GM12865 (cell line): Measurements from ENCODE around the gene TFDP2.
"Not testable (repeated sequence)": the region's sequence is repeated elsewhere in the genome, so short reads cannot be mapped to it uniquely, and the experiment has no call there.

Experiments
- DNase-seq: peaks from one replicate; pipeline ENCODE4 v3.0.0; 2010; ENCODE audit warnings: low read depth
- H3K4me3 ChIP-seq: 2 replicates; pipeline ENCODE4 v1.5.1; 2011; ENCODE audit warnings: mild to moderate bottlenecking, low read depth, low read length, control low read depth
- CTCF ChIP-seq: IDR thresholded peaks from 2 replicates; pipeline ENCODE4 v1.5.1; 2011; ENCODE audit warnings: low read length, control low read depth, low read depth, inconsistent platforms; ENCODE audit not compliant: insufficient read depth; ENCODE audit errors: missing control alignments

TFDP2 gene

GRCh38 chr3:142105991-142106390 is 43.4 kb downstream of the TFDP2 start:
- DNase-seq, result no peak
- H3K4me3 ChIP-seq, result no peak overlapping the region
- no peak for TF ChIP-seq CTCF

DNA sequence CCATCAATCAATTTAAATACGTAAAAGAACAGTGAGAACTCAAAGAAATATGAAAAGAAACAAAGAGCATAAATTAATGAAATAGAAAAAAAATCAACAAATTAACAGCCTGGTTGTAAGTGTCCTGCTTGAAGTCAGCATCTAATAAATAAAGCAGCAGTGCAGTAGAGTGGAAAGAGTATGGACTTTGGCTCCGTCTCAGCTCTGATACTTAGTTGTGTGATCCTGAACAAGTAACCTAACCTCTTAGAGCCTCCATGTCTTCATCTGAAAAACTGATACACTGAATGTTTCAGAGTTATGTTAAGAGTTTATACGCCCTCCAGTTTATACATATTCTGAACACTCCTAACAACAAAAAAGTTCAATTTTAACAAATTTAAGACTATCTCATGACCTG is 44.6 kb downstream of the TFDP2 start:
- no peak for TF ChIP-seq CTCF
- no peak overlapping the region for H3K4me3 ChIP-seq
- DNase-seq, result no peak

DNA sequence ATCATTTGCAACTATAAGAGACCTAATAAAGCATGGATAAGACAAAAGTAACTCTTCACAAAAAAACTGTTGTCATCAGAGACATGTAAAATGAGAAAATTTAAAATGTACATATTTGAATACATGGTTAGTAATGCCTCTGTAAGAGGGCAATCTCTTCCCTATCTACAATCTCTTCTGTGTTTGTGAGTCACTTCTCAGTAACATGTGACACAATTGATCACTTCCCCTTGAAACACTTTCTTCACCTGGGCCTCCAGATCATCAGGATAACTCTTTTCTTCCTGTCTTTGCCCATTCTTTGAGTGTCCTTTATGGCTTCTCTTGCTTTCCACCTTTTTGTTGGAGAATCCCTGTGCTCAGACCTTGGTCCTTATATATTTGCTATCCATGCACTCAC is 50.4 kb downstream of the TFDP2 start:
- no peak for DNase-seq
- no peak for TF ChIP-seq CTCF

DNA sequence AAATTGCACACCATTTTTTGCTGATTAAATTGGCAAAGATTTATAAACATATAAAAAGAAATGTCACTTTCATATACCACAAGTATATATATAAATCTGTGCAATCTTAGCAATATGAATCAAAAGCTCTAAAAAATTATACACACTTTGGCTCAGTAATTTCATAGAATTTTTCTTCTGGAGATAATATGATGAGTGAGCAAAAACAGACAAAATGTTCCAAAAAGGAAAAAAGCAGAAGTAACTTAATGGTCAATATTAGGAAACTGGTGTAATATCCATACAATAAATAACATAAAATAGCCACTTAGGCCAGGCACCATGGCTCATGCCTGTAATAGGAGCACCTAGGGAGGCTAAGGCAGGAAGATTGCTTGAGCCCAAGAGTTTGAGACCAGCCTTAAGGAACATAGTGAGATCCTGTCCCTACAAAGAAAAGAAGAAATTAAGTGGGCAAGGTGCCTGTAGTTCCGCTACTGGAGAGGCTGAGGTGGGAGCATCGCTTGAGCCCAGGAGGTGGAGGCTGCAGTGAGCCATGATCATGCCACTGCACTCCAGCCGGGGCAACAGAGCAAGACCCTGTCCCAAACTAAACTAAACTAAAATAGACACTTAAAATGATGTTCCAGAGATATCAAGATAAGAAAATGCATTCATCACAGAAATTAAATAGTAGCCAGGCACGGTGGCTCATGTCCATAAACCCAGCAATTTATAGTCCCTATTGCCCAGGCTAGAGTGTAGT is 52.1 kb downstream of the TFDP2 start:
- no peak overlapping the region for H3K4me3 ChIP-seq
- TF ChIP-seq CTCF, result no peak
- no peak for DNase-seq

More for the DNA sequence above, 50.4 kb downstream of the TFDP2 start:
- H3K4me3 ChIP-seq, result no peak overlapping the region

DNA sequence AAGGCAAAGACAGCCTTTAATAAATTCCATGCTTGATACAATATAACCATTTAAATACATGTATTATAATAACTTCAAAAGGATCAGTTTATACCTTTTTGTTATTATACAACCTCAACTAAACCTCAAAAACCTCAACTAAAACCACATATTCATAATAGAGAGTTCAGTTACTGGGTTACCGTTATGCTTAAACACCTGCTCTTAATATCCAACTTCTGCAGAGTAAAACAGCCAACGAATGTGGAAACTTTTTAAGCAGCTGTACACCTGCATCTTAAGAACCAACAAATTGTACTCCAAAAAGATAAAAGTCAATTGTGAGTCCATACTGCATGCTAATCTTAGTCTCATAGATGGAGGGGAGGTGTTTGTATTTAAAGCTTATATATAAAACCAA is 53.5 kb downstream of the TFDP2 start:
- no peak overlapping the region for H3K4me3 ChIP-seq
- no peak for DNase-seq
- no peak for TF ChIP-seq CTCF

- not testable (repeated sequence) for DNase-seq, H3K4me3 ChIP-seq
Observed at GRCh38 chr3:142088925-142089324, 60.4 kb downstream of the TFDP2 start.

DNA sequence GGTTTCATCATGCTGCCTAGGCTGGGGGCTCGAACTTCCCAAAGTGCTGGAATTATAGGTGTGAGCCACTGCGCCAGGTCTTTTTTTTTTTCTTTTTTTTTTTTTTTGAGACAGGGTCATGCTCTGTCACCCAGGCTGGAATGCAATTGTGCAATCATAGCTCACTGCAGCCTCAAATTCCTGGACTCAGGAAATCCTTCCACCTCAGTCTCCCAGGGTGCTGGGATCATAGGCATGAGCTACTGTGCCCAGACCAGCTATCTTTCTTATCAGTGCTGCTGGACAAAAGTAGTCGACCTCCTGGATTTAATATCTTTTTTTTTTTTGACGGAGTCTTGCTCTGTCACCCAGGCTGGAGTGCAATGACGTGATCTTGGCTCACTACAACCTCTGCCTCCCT is 60.8 kb downstream of the TFDP2 start:
- TF ChIP-seq CTCF, result no peak
- no peak for DNase-seq
- no peak overlapping the region for H3K4me3 ChIP-seq
